ENCODE data around the gene POLQ. TPM values are rescaled to one million over a fixed set of nuclear protein-coding genes. Genes with fewer than 3 reads are reported as not detected.

POLQ gene
- total RNA-seq, 4 donors from 2014 or later: 0.07 to 0.24 (median 0.18) TPM; not detected in 1

DNA sequence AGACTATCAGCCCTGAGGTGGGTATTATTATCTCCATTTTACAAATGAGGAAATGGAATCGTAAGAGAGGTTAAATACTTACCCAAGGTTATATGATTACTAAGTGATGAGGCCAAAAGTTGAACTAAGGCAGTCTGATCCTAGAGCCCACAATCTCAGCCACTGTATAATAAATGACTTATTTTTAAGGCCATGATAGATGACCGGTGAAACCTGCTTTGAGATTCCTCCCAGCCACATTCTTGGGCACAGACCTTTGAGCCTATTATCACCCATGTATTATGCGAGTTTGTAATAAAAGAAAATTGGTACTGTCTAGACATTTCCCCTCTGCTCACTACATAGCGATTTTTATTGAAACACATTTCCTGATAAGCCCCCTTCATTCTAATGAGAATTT is 37.4 kb downstream of the POLQ start:
- no peak for ATAC-seq

DNA sequence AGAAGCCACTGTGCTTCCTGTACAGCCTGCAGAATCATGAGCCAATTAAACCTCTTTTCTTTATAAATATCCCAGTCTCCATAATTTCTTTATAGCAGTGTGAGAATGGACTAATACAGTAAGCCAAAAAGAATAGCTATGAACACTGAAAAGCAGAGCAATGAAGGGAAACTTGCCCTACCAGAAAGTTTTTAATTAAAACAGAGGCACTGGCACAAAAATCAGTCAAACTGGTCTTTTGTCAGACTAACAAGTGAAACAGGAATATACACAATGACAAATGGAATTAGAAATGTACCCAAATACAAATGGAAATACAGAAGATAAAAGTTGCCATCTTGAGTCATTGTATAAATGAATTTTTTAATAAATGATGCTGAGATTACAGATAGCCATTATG is 40.5 kb downstream of the POLQ start:
- in situ Hi-C loops (cut with MboI; ENCODE audit: low sequenced_read_pairs in 4 of 4): no loop called here
- Histone ChIP-seq H3K36me3 (no peaks in the 10 kb centered on the region), H3K4me3 (no peak overlapping the region), H3K27ac (no peak overlapping the region), H3K4me1 (no peaks in the 10 kb centered on the region), H3K27me3 (no peaks in the 10 kb centered on the region), H3K9me3 (no peaks in the 10 kb centered on the region)
- no peak for ATAC-seq
- DNase-seq: no peak
- intact Hi-C loops (cut with DNase I; ENCODE audit: low total_unique reads): no loop called here
- TF ChIP-seq, protein P1, sequence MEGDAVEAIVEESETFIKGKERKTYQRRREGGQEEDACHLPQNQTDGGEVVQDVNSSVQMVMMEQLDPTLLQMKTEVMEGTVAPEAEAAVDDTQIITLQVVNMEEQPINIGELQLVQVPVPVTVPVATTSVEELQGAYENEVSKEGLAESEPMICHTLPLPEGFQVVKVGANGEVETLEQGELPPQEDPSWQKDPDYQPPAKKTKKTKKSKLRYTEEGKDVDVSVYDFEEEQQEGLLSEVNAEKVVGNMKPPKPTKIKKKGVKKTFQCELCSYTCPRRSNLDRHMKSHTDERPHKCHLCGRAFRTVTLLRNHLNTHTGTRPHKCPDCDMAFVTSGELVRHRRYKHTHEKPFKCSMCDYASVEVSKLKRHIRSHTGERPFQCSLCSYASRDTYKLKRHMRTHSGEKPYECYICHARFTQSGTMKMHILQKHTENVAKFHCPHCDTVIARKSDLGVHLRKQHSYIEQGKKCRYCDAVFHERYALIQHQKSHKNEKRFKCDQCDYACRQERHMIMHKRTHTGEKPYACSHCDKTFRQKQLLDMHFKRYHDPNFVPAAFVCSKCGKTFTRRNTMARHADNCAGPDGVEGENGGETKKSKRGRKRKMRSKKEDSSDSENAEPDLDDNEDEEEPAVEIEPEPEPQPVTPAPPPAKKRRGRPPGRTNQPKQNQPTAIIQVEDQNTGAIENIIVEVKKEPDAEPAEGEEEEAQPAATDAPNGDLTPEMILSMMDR (IDR thresholded peaks at IDR 0.05 in 4 of 5, conservative IDR thresholded peaks at IDR 0.05 in 1 of 5): no peak
- no peak for TF ChIP-seq POLR2A (IDR thresholded peaks at IDR 0.05)

More for the DNA sequence above, 37.4 kb downstream of the POLQ start:
- Histone ChIP-seq H3K4me1 (no peaks in the 10 kb centered on the region), H3K27ac (no peak overlapping the region), H3K9me3 (no peaks in the 10 kb centered on the region), H3K36me3 (no peaks in the 10 kb centered on the region), H3K4me3 (no peak overlapping the region), H3K27me3 (no peaks in the 10 kb centered on the region)
- in situ Hi-C loops (cut with MboI; ENCODE audit: low sequenced_read_pairs in 4 of 4) (no loop called here), intact Hi-C loops (cut with DNase I; ENCODE audit: low total_unique reads) (no loop called here)
- DNase-seq: no peak
- TF ChIP-seq, protein P1 (IDR thresholded peaks at IDR 0.05 in 4 of 5, conservative IDR thresholded peaks at IDR 0.05 in 1 of 5): no peak
- no peak for TF ChIP-seq POLR2A (IDR thresholded peaks at IDR 0.05)

DNA sequence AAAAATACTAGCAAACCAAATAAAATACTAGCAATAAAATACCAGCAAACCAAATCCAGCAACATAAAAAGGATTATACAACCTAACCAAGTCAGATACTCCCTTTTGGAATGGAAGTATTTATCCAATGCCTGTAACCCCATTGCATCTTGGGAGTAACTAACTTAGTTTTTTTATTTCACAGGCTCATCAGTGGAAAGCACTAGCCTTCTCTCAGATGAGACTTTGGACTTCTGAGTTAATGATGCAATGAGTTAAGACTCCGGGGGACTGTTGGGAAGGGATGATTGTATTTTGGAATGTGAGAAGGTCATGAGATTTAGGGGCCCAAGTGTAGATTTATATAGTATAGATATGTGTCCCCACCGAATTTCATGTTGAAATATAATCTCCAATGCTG is 41.2 kb downstream of the POLQ start:
- no peaks in the 10 kb centered on the region for H3K27me3 ChIP-seq
- H3K9me3 ChIP-seq: no peaks in the 10 kb centered on the region
- no peak for ATAC-seq
- H3K4me3 ChIP-seq: no peak overlapping the region
- intact Hi-C loops (cut with DNase I; ENCODE audit: low total_unique reads): no loop called here
- H3K4me1 ChIP-seq: no peaks in the 10 kb centered on the region
- no peak for TF ChIP-seq POLR2A (IDR thresholded peaks at IDR 0.05)
- TF ChIP-seq, protein P1 (IDR thresholded peaks at IDR 0.05 in 4 of 5, conservative IDR thresholded peaks at IDR 0.05 in 1 of 5): no peak
- no peak for DNase-seq
- no peaks in the 10 kb centered on the region for H3K36me3 ChIP-seq
- in situ Hi-C loops (cut with MboI; ENCODE audit: low sequenced_read_pairs in 4 of 4): no loop called here
- H3K27ac ChIP-seq: no peak overlapping the region

DNA sequence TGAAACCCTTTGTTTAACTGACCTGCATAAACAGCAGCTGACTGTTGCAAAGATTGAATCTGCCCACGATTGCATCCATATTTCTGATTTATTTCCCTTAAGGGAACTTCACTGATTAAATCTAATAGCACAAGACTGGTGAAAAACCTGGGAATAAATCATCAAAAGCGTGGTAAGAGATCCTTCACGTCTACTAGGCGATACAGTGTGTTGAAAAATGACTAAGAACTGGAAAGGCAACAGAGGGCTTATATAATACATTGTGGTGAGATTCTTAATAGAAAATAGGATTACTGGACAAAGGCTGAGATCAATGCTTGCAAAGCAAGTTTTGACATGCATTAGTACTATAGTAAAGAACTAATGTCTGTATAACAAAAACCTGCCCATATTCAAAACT is 49.0 kb downstream of the POLQ start:
- Histone ChIP-seq H3K9me3 (no peaks in the 10 kb centered on the region), H3K36me3 (no peaks in the 10 kb centered on the region), H3K27ac (no peak overlapping the region), H3K4me3 (no peak overlapping the region), H3K27me3 (no peaks in the 10 kb centered on the region), H3K4me1 (no peaks in the 10 kb centered on the region)
- TF ChIP-seq POLR2A (IDR thresholded peaks at IDR 0.05): no peak
- TF ChIP-seq, protein P1 (IDR thresholded peaks at IDR 0.05 in 4 of 5, conservative IDR thresholded peaks at IDR 0.05 in 1 of 5): no peak
- ATAC-seq: no peak
- intact Hi-C loops (cut with DNase I; ENCODE audit: low total_unique reads) (no loop called here), in situ Hi-C loops (cut with MboI; ENCODE audit: low sequenced_read_pairs in 4 of 4) (no loop called here)
- DNase-seq: no peak

DNA sequence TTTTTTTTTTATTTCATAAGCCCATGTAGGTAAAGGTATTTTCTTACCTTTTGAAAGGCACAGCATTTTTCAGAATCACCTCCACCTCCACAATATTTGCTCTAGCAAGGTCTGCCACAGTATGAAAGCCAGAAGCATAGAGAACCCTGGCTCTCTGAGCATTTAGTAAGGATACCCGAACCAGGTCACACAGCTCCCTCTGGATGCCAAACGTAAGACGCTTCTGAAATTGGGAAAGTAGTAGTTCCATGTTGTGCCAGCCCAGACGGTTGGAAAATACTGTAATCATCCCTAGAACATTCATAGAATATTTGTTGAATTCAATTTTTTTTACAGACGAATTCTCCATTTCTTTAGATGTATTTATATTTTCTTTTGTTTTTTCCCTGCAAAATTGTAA is 52.4 kb downstream of the POLQ start:
- in situ Hi-C loops (cut with MboI; ENCODE audit: low sequenced_read_pairs in 4 of 4): no loop called here
- H3K27me3 ChIP-seq: no peaks in the 10 kb centered on the region
- no peak for ATAC-seq
- DNase-seq: no peak
- no peak overlapping the region for H3K4me3 ChIP-seq
- TF ChIP-seq POLR2A (IDR thresholded peaks at IDR 0.05): no peak
- TF ChIP-seq, protein P1 (IDR thresholded peaks at IDR 0.05 in 4 of 5, conservative IDR thresholded peaks at IDR 0.05 in 1 of 5): no peak
- no peak overlapping the region for H3K27ac ChIP-seq
- no peaks in the 10 kb centered on the region for H3K9me3 ChIP-seq
- H3K4me1 ChIP-seq: no peaks in the 10 kb centered on the region
- intact Hi-C loops (cut with DNase I; ENCODE audit: low total_unique reads): no loop called here
- H3K36me3 ChIP-seq: no peaks in the 10 kb centered on the region

Data from gastrocnemius medialis (tissue), 4 donors.